Prostate gland (tissue), 2 donors: ENCODE results near the gene FHIT. TPM values are rescaled to one million over a fixed set of nuclear protein-coding genes. Genes with fewer than 3 reads are reported as not detected.

ENCODE experiments used
- DNase-seq: peaks from one replicate; pipeline ENCODE4 v3.0.0-alpha.2; 2019; ENCODE audit warnings: low spot score
- H3K27ac ChIP-seq, 2 donors: fragments of 200-600 bp; sonication (generic); 2 replicates each; pipeline ENCODE4 v1.5.1; 2017 to 2019
- H3K27me3 ChIP-seq: fragments of 200-600 bp; sonication (generic); replicated peaks from 2 replicates; pipeline ENCODE4 v1.5.1; 2019; ENCODE audit not compliant: insufficient read depth
- H3K36me3 ChIP-seq, 2 donors: fragments of 200-600 bp; sonication (generic); 1 replicate in 1 of 2; 2 replicates in 1 of 2; pipeline versions ENCODE4 v1.5.1 to v1.8.1; 2017 to 2019
- H3K4me1 ChIP-seq: fragments of 200-600 bp; sonication (generic); replicated peaks from 2 replicates; pipeline ENCODE4 v1.5.1; 2019
- H3K4me3 ChIP-seq, 2 donors: fragments of 200-600 bp; sonication (generic); 2 replicates each; pipeline ENCODE4 v1.5.1; 2017 to 2019
- H3K9me3 ChIP-seq: fragments of 200-600 bp; sonication (generic); 2 replicates; pipeline ENCODE4 v1.5.1; 2017
- CTCF ChIP-seq, 4 experiments: fragments of 200-600 bp in 2 of 4; fragments of 450-650 bp in 2 of 4; sonication (generic) in 2 of 4; IDR thresholded peaks; 1 replicate in 3 of 4; 2 replicates in 1 of 4; pipeline ENCODE4 v1.5.1; 2016 to 2019; ENCODE audit warnings: antibody characterized with exemption in 4 of 4, mild to moderate bottlenecking in 2 of 4, moderate library complexity in 2 of 4
- POLR2A ChIP-seq: fragments of 450-650 bp; IDR thresholded peaks from one replicate; pipeline ENCODE4 v1.6.1; 2016; ENCODE audit warnings: antibody characterized with exemption, mild to moderate bottlenecking
- POLR2AphosphoS5 ChIP-seq: sonication (generic); formaldehyde crosslinking; IDR thresholded peaks from one replicate; pipeline ENCODE4 v1.6.1; 2017; ENCODE audit warnings: antibody characterized with exemption
- WGBS: methylation state at CpG from one replicate; pipeline ENCODE4 v1.1.5; 2018; 5-methylcytosine and 5-hydroxymethylcytosine counted together
- intact Hi-C: fragments of 100-400 bp; cut with DNase I; formaldehyde crosslinking; loops from one replicate; pipeline ENCODE4 v1.14.2; 2022
- total RNA-seq, 2 donors: library from RNA; depleted of rRNA; stranded (reverse); fragments of >200 nt; gene quantifications; one replicate each; pipeline ENCODE4 v1.1.0, GENCODE V29; 2016

Gene FHIT
- total RNA-seq, 2 donors from 2014 or later, result 6.4 to 10.4 TPM

GRCh38 chr3:60757724-60758123 lies 493.5 kb downstream of the FHIT start:
- TF ChIP-seq CTCF (IDR thresholded peaks at IDR 0.05) (no peak), POLR2A (no peak), POLR2AphosphoS5 (no peak)
- Histone ChIP-seq H3K27ac (no peak overlapping the region), H3K4me3 (no peak overlapping the region), H3K4me1 (no peaks in the 10 kb centered on the region), H3K36me3 (no peaks in the 10 kb centered on the region), H3K27me3 (no peaks in the 10 kb centered on the region), H3K9me3 (no peaks in the 10 kb centered on the region)
- intact Hi-C loops, result no loop called here
- 81% methylated on average over 6 of the region's 6 CpGs for WGBS
- no peak for DNase-seq

- Histone ChIP-seq H3K27me3 (no peaks in the 10 kb centered on the region), H3K27ac (no peak overlapping the region), H3K36me3 (no peaks in the 10 kb centered on the region), H3K4me1 (no peaks in the 10 kb centered on the region), H3K4me3 (no peak overlapping the region), H3K9me3 (no peaks in the 10 kb centered on the region)
- no peak for DNase-seq
- WGBS, result 72% methylated on average over 7 of the region's 7 CpGs
- intact Hi-C loops, result no loop called here
- TF ChIP-seq CTCF (IDR thresholded peaks at IDR 0.05), result no peak
- no peak for TF ChIP-seq POLR2A
- no peak for TF ChIP-seq POLR2AphosphoS5
Observed at GRCh38 chr3:60756241-60757030, 494.8 kb downstream of the FHIT start.

GRCh38 chr3:60755094-60755493 lies 496.2 kb downstream of the FHIT start:
- intact Hi-C loops, result no loop called here
- Histone ChIP-seq H3K4me1 (no peaks in the 10 kb centered on the region), H3K27ac (no peak overlapping the region), H3K9me3 (no peaks in the 10 kb centered on the region), H3K27me3 (no peaks in the 10 kb centered on the region), H3K4me3 (no peak overlapping the region), H3K36me3 (no peaks in the 10 kb centered on the region)
- TF ChIP-seq POLR2A, result no peak
- TF ChIP-seq CTCF (IDR thresholded peaks at IDR 0.05), result no peak
- no peak for TF ChIP-seq POLR2AphosphoS5
- no peak for DNase-seq
- 76% methylated on average over 3 of the region's 3 CpGs for WGBS

- DNase-seq, result no peak
- H3K4me3 ChIP-seq, result no peak overlapping the region
- TF ChIP-seq POLR2AphosphoS5 (no peak), POLR2A (no peak), CTCF (IDR thresholded peaks at IDR 0.05) (no peak)
- no peaks in the 10 kb centered on the region for H3K27me3 ChIP-seq
- WGBS, result 100% methylated on average over 1 of the region's 1 CpG
- H3K27ac ChIP-seq, result no peak overlapping the region
- H3K4me1 ChIP-seq, result no peaks in the 10 kb centered on the region
- intact Hi-C loops, result no loop called here
- H3K36me3 ChIP-seq, result no peaks in the 10 kb centered on the region
- no peaks in the 10 kb centered on the region for H3K9me3 ChIP-seq
Observed at GRCh38 chr3:60754617-60755016, 496.6 kb downstream of the FHIT start.

GRCh38 chr3:60752809-60753208 lies 498.4 kb downstream of the FHIT start:
- intact Hi-C loops, result no loop called here
- Histone ChIP-seq H3K4me1 (no peaks in the 10 kb centered on the region), H3K36me3 (no peaks in the 10 kb centered on the region), H3K9me3 (no peaks in the 10 kb centered on the region), H3K27ac (no peak overlapping the region), H3K27me3 (no peaks in the 10 kb centered on the region), H3K4me3 (no peak overlapping the region)
- no peak for DNase-seq
- WGBS, result 86% methylated on average over 3 of the region's 3 CpGs
- no peak for TF ChIP-seq CTCF (IDR thresholded peaks at IDR 0.05)
- no peak for TF ChIP-seq POLR2AphosphoS5
- no peak for TF ChIP-seq POLR2A
